ENCODE results near the gene ADRA2A.

Gene ADRA2A

GRCh38 chr10:111037858-111038257 is 39.0 kb upstream of the ADRA2A start:
- Histone ChIP-seq H3K27ac (replicated peaks) (no peak overlapping the region), H3K27me3 (ENCODE audit: insufficient read depth, poor library complexity, severe bottlenecking) (no peaks in the 10 kb centered on the region), H3K4me3 (replicated peaks; ENCODE audit: insufficient read depth, low read length) (no peak overlapping the region)
- no peak for DNase-seq (ENCODE audit: low read depth in 1 of 2, low spot score in 1 of 2)
- TF ChIP-seq REST (IDR thresholded peaks at IDR 0.05; ENCODE audit: insufficient replicate concordance, low read depth) = no peak
- no peak for TF ChIP-seq POLR2AphosphoS5 (IDR thresholded peaks at IDR 0.05; ENCODE audit: low read depth)
- TF ChIP-seq CTCF (IDR thresholded peaks at IDR 0.05; ENCODE audit: insufficient read depth, low read length) = no peak
- TF ChIP-seq GABPA (IDR thresholded peaks at IDR 0.05; ENCODE audit: low read depth) = no peak
- no peak for TF ChIP-seq SPI1 (IDR thresholded peaks at IDR 0.05; ENCODE audit: borderline replicate concordance, low read depth)

GRCh38 chr10:111039522-111039921 is 37.3 kb upstream of the ADRA2A start:
- no peak overlapping the region for H3K4me3 ChIP-seq (replicated peaks; ENCODE audit: insufficient read depth, low read length)
- TF ChIP-seq CTCF (IDR thresholded peaks at IDR 0.05; ENCODE audit: insufficient read depth, low read length) (no peak), POLR2AphosphoS5 (IDR thresholded peaks at IDR 0.05; ENCODE audit: low read depth) (no peak), GABPA (IDR thresholded peaks at IDR 0.05; ENCODE audit: low read depth) (no peak), SPI1 (IDR thresholded peaks at IDR 0.05; ENCODE audit: borderline replicate concordance, low read depth) (no peak), REST (IDR thresholded peaks at IDR 0.05; ENCODE audit: insufficient replicate concordance, low read depth) (no peak)
- H3K27ac ChIP-seq (replicated peaks) = no peak overlapping the region
- no peak for DNase-seq (ENCODE audit: low read depth in 1 of 2, low spot score in 1 of 2)
- no peaks in the 10 kb centered on the region for H3K27me3 ChIP-seq (ENCODE audit: insufficient read depth, poor library complexity, severe bottlenecking)

GRCh38 chr10:111057006-111057405 is 19.8 kb upstream of the ADRA2A start:
- Histone ChIP-seq H3K27me3 (ENCODE audit: insufficient read depth, poor library complexity, severe bottlenecking) (no peaks in the 10 kb centered on the region), H3K4me3 (replicated peaks; ENCODE audit: insufficient read depth, low read length) (no peak overlapping the region), H3K27ac (replicated peaks) (no peak overlapping the region)
- TF ChIP-seq GABPA (IDR thresholded peaks at IDR 0.05; ENCODE audit: low read depth) (no peak), SPI1 (IDR thresholded peaks at IDR 0.05; ENCODE audit: borderline replicate concordance, low read depth) (no peak), CTCF (IDR thresholded peaks at IDR 0.05; ENCODE audit: insufficient read depth, low read length) (no peak), REST (IDR thresholded peaks at IDR 0.05; ENCODE audit: insufficient replicate concordance, low read depth) (no peak), POLR2AphosphoS5 (IDR thresholded peaks at IDR 0.05; ENCODE audit: low read depth) (no peak)
- no peak for DNase-seq (ENCODE audit: low read depth in 1 of 2, low spot score in 1 of 2)
